Activated CD4-positive, alpha-beta T cell treated with anti-CD3 and anti-CD28 coated beads for 4 hours (primary cell): Measurements from ENCODE around the gene RBMS3.

Source experiments
- DNase-seq, 2 donors: peaks; one replicate each; pipeline ENCODE4 v3.0.0-alpha.2; 2020

RBMS3 gene

GRCh38 chr3:29852767-29853166 is 571.9 kb downstream of the RBMS3 start:
- DNase-seq, result no peak

- DNase-seq, result no peak
Measured at GRCh38 chr3:29853841-29854397, 573.0 kb downstream of the RBMS3 start.

GRCh38 chr3:29854821-29855220 is 574.0 kb downstream of the RBMS3 start:
- DNase-seq, result no peak

GRCh38 chr3:29859726-29860270 is 578.9 kb downstream of the RBMS3 start:
- DNase-seq, result no peak

DNA sequence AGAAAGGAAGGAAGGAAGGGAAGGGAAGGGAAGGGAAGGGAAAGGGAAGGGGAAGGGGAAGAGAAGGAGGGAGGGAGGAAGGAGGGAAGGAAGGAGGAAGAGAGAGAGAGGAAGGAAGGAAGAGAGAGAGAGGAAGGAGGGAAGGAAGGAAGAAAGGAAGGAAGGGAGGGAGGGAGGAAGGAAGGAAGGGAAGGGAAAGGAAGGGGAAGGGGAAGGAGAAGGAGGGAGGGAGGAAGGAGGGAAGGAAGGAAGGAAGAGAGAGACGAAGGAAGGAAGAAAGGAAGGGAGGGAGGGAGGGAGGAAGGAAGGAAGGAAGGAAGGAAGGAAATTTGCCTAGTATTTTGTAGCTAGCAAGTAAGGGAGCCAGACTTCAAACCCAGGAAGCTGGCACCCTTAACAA is 583.9 kb downstream of the RBMS3 start:
- DNase-seq, result no peak

DNA sequence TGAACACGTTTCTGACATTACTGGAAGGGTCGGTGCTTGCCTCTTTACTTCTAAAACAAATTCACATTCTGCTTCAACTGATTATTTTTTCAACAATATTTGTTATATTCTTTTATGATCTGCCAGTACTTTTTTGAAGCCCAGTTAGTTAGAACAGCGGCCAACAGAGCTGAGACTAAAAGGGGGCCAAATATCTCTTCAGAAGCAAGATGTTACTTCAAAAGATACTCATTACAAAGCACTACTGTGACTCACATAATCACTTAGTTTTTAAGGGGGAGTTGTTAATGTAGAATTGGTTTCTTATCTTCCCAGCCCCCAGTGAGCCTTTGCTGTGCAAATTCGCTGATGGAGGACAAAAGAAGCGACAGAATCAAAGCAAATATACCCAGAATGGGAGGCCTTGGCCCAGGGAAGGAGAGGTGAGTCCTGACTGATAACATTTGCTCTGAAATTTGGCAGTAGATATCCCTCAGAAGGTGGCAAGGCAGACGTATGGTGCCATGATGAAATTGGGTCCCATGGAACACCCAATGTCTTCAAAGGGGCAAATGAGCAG is 587.8 kb downstream of the RBMS3 start:
- no peak for DNase-seq

DNA sequence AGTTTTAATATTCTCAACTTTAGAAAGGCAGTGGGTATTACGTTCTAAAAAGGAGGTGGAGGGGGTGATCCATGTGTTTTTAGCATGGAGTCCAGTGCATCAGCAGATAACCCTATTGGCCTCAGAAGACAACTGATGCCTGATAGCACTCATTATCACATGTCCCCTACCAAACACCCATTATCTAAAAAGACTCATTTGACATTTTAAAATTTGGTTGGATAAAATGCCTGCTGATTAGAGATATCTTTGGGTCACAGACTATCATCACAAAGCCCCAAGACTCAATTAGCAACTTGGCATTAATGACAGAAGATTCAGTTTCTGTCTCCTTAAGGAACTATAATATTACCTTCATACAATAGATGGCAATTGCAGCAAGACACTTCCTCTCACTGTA is 589.3 kb downstream of the RBMS3 start:
- DNase-seq, result no peak

GRCh38 chr3:29871087-29871486 is 590.2 kb downstream of the RBMS3 start:
- no peak for DNase-seq

DNA sequence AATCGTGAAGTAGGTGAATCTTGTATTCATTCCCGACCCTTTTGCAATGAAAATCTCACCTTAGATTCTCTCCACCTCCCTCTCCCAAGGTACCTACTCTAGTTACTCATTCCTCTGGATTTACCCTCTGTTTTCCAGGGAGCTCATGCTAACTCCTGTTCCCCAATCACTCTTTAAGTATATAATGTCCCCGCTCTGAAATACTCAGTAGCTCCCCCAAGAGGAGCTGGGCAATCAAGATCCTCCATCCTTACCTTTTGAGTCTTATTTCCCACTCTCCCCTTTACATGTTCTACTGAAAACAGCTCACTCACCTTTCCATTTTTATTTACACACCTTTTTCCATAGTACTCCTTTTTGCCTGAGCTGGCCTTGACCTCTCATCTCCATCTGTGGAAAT is 599.9 kb downstream of the RBMS3 start:
- DNase-seq, result no peak

DNA sequence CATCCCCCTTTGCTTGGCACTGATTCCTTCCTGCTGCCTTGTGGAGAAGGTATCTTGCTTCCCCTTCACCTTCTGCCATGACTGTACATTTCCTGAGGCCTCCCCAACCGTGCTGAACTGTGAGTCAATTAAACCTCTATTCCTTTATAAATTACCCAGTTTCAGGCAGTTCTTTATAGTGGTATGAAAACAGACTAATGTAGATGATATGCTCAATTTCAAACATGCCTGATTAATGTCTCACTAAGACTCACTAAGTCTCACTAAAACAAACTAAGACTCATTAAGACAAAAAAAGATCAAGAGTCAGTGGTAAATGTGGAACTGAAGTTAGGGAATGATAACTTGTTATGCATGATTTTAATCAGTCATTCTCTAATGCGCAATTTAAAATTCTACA is 606.6 kb downstream of the RBMS3 start:
- no peak for DNase-seq

DNA sequence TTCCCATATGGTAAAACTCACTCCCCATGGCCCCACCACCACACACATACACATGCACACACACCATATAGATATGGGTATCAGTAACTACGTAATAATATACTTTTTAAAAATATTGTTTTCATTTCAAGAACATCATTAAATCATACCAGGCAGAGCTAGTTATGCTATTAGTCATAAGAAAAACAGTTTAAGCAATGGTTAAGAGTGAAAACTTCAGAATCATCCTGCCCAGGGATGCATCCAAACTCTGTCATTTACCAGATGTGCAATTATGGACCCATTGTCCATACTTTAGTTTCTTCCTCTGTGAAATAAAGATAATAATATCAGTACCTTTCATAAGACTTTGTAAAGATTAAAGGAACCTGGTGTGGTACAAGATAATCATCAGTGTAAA is 608.3 kb downstream of the RBMS3 start:
- DNase-seq, result no peak

- DNase-seq, result no peak
Measured at GRCh38 chr3:29890801-29891200, 609.9 kb downstream of the RBMS3 start.

- no peak for DNase-seq
Measured at GRCh38 chr3:29892976-29893554, 612.2 kb downstream of the RBMS3 start.

- no peak for DNase-seq
Measured at GRCh38 chr3:29896856-29897255, 616.0 kb downstream of the RBMS3 start.

GRCh38 chr3:29898171-29898965 is 617.5 kb downstream of the RBMS3 start:
- no peak for DNase-seq

GRCh38 chr3:29899021-29899420 is 618.1 kb downstream of the RBMS3 start:
- no peak for DNase-seq

- DNase-seq, result no peak
Measured at GRCh38 chr3:29901097-29901496, 620.2 kb downstream of the RBMS3 start.

DNA sequence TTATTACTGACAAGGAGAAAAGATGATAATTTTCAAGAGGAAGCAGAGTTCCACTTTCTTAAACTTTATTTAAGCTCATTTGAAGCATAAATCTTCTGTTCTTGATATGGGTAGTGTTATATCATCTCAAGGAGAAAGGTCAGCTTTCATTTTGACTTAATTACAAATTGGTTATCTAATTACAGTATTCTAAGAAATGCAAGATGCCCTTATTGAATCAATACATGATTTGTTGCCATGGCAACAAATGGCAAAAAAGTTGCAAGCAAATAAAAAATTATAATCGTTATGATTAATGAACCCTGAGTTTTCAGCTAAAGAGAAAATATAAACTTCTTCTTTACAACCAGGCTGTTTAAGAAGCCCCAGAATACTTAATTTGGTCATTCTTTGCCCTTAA is 622.7 kb downstream of the RBMS3 start:
- no peak for DNase-seq

GRCh38 chr3:29906906-29907305 is 626.0 kb downstream of the RBMS3 start:
- no peak for DNase-seq

- DNase-seq, result no peak
Measured at GRCh38 chr3:29912600-29913288, 631.9 kb downstream of the RBMS3 start.

DNA sequence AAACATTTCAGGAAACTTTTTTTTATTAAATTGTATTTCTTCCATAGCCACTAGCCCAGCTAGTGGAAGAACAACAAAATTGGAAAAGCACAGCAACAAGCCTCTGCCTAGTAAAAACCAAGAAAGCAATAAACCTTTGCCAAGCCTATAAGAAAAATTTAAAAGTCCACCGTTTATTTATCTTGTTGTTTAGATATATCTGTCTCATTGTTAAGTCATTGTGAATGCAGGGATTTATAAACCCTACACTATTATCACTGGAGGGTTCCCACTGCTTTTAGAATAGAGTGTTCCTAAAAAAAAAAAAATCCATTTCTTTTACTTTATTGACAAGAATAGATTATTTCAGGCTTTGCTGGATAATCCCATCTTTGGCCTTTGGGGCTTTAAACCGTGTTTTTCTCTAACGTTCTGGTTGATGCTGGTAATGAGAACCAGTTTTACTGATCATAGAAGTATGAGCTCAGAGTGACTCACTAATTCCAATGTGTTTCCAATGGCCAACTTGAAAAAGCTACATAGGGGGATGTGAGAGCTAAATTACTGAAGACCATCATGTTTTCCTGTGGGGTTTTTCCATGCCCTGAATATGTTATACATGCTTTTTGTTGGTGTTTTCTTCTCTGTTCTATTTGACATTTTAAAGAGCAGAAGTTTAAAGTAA is 634.1 kb downstream of the RBMS3 start:
- no peak for DNase-seq

DNA sequence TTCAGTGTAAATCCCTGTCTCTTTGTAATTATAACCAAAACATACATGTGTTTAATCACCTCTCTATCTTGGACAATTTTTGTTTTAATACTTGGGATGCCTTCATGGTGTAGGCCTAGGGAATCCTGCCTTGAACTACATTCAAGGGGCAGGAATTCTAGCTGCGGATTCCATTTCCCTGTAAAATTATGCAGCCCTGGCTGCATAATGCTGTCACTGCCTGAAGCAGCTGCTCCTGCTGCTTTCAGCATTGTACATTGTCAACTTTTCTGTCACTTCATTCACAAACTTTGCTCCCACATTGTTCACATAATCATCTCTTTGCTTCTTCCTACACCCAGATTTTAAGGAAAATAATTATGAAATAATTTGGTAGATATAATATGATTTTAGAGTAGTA is 638.7 kb downstream of the RBMS3 start:
- no peak for DNase-seq
